OCI-LY1 (cell line): ENCODE results near the gene NR6A1.

Source experiments
- H2AFZ ChIP-seq: fragments of 200-600 bp; sonication (generic), shearing (Covaris generic); 2 replicates; pipeline ENCODE4 v1.6.0; 2014; ENCODE audit warnings: antibody characterized with exemption, mild to moderate bottlenecking, low read length
- H3F3A ChIP-seq: fragments of 200-600 bp; sonication (generic), shearing (Covaris generic); 2 replicates; pipeline ENCODE4 v1.6.0; 2014; ENCODE audit warnings: mild to moderate bottlenecking, antibody characterized with exemption, low read length, moderate library complexity; ENCODE audit not compliant: insufficient read depth
- H3K27ac ChIP-seq: fragments of 200-600 bp; sonication (generic); 2 replicates; pipeline ENCODE4 v1.5.1; 2014; ENCODE audit warnings: low read length, mixed run types, mild to moderate bottlenecking, low read depth; ENCODE audit not compliant: poor library complexity, severe bottlenecking
- H3K27me3 ChIP-seq: fragments of 200-600 bp; sonication (generic); 2 replicates; pipeline ENCODE4 v1.6.0; 2014; ENCODE audit warnings: antibody characterized with exemption, mild to moderate bottlenecking, low read length, moderate library complexity; ENCODE audit not compliant: insufficient read depth
- H3K36me3 ChIP-seq: fragments of 200-600 bp; sonication (generic); 2 replicates; pipeline ENCODE4 v1.6.1; 2014; ENCODE audit warnings: mild to moderate bottlenecking, antibody characterized with exemption, low read length, moderate library complexity, mixed read lengths; ENCODE audit not compliant: insufficient read depth
- H3K4me1 ChIP-seq: fragments of 200-600 bp; sonication (generic); 2 replicates; pipeline ENCODE4 v1.5.1; 2014; ENCODE audit warnings: mild to moderate bottlenecking, low read length, moderate library complexity; ENCODE audit not compliant: insufficient read depth, severe bottlenecking
- H3K4me2 ChIP-seq: fragments of 200-600 bp; sonication (generic), shearing (Covaris generic); 2 replicates; pipeline ENCODE4 v1.6.1; 2014; ENCODE audit warnings: low read length
- H3K4me3 ChIP-seq: fragments of 200-600 bp; sonication (generic); 2 replicates; pipeline ENCODE4 v1.5.1; 2014; ENCODE audit warnings: low read length, low read depth, mild to moderate bottlenecking, mixed read lengths; ENCODE audit not compliant: poor library complexity, severe bottlenecking
- H3K79me2 ChIP-seq: fragments of 200-600 bp; shearing (Covaris generic); 2 replicates; pipeline ENCODE4 v1.6.1; 2016; ENCODE audit warnings: mixed run types, low read length, mixed read lengths; ENCODE audit not compliant: insufficient read depth
- H3K9ac ChIP-seq: fragments of 200-600 bp; sonication (generic), shearing (Covaris generic); 2 replicates; pipeline ENCODE4 v1.6.1; 2014; ENCODE audit warnings: mild to moderate bottlenecking, low read length, mixed read lengths
- H3K9me2 ChIP-seq: fragments of 200-600 bp; sonication (generic), shearing (Covaris generic); 2 replicates; pipeline ENCODE4 v1.6.1; 2014; ENCODE audit warnings: low read depth, mild to moderate bottlenecking, low read length, mixed read lengths
- H3K9me3 ChIP-seq: fragments of 200-600 bp; shearing (Covaris generic); 2 replicates; pipeline ENCODE4 v1.6.1; 2014; ENCODE audit warnings: low read length, mixed read lengths
- H4K20me1 ChIP-seq: fragments of 200-600 bp; sonication (generic), shearing (Covaris generic); 2 replicates; pipeline ENCODE4 v1.6.0; 2016; ENCODE audit warnings: mild to moderate bottlenecking, low read length; ENCODE audit not compliant: insufficient read depth
- EZH2 ChIP-seq: fragments of 200-600 bp; sonication (generic), shearing (Covaris generic); IDR thresholded peaks from 2 replicates; pipeline ENCODE4 v1.8.0; 2017; ENCODE audit warnings: borderline replicate concordance, mixed run types, mild to moderate bottlenecking, antibody characterized with exemption, low read length, moderate library complexity, mixed read lengths
- TF ChIP-seq, protein P1 (sequence below): fragments of 200-600 bp; sonication (generic), shearing (Covaris generic); IDR thresholded peaks from 2 replicates; pipeline ENCODE4 v1.5.1; 2017; ENCODE audit warnings: mild to moderate bottlenecking, antibody characterized with exemption, low read length, moderate library complexity, mixed read lengths

The NR6A1 gene

GRCh38 chr9:124530246-124530645 is 240.9 kb downstream of the NR6A1 start:
- Histone ChIP-seq H3K9me3 (no peaks in the 10 kb centered on the region), H3K36me3 (no peaks in the 10 kb centered on the region), H2AFZ (no peak overlapping the region), H3K79me2 (no peaks in the 10 kb centered on the region), H3K4me3 (no peak overlapping the region), H3K4me2 (no peak overlapping the region), H3K27ac (no peak overlapping the region), H3F3A (no peaks in the 10 kb centered on the region), H3K4me1 (no peaks in the 10 kb centered on the region), H4K20me1 (no peaks in the 10 kb centered on the region), H3K27me3 (no peaks in the 10 kb centered on the region), H3K9ac (no peak overlapping the region), H3K9me2 (no peaks in the 10 kb centered on the region)
- TF ChIP-seq, protein P1, sequence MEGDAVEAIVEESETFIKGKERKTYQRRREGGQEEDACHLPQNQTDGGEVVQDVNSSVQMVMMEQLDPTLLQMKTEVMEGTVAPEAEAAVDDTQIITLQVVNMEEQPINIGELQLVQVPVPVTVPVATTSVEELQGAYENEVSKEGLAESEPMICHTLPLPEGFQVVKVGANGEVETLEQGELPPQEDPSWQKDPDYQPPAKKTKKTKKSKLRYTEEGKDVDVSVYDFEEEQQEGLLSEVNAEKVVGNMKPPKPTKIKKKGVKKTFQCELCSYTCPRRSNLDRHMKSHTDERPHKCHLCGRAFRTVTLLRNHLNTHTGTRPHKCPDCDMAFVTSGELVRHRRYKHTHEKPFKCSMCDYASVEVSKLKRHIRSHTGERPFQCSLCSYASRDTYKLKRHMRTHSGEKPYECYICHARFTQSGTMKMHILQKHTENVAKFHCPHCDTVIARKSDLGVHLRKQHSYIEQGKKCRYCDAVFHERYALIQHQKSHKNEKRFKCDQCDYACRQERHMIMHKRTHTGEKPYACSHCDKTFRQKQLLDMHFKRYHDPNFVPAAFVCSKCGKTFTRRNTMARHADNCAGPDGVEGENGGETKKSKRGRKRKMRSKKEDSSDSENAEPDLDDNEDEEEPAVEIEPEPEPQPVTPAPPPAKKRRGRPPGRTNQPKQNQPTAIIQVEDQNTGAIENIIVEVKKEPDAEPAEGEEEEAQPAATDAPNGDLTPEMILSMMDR = no peak
- TF ChIP-seq EZH2 = no peak

DNA sequence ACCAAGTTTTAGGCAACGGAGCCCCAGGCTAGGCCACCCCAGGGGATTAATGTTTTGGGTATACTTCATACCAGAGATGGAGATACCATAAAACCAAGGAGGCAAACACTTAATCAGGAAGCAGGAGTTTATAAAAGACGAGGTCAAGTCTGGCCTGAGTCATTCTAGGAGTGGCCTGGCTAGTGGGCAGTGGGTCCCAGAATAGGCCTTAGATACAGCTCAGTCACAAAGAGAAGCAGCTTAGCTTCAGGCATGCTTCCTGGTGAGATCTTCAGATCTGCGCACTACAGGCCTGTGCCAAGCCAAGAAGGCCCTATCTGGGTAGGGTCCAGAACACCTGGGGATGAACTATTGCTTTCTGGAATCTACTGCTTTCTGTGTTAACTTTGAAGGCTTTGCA is 243.3 kb downstream of the NR6A1 start:
- no peaks in the 10 kb centered on the region for H3K9me2 ChIP-seq
- no peaks in the 10 kb centered on the region for H3F3A ChIP-seq
- no peaks in the 10 kb centered on the region for H3K4me1 ChIP-seq
- no peak overlapping the region for H3K4me2 ChIP-seq
- TF ChIP-seq, protein P1 = no peak
- no peak for TF ChIP-seq EZH2
- no peaks in the 10 kb centered on the region for H3K27me3 ChIP-seq
- no peak overlapping the region for H3K9ac ChIP-seq
- H3K36me3 ChIP-seq = no peaks in the 10 kb centered on the region
- no peaks in the 10 kb centered on the region for H4K20me1 ChIP-seq
- no peak overlapping the region for H3K4me3 ChIP-seq
- no peaks in the 10 kb centered on the region for H3K79me2 ChIP-seq
- no peak overlapping the region for H3K27ac ChIP-seq
- H3K9me3 ChIP-seq = no peaks in the 10 kb centered on the region
- H2AFZ ChIP-seq = no peak overlapping the region

- Histone ChIP-seq H3F3A (no peaks in the 10 kb centered on the region), H3K27ac (no peak overlapping the region), H3K9me2 (no peaks in the 10 kb centered on the region), H3K4me1 (no peaks in the 10 kb centered on the region), H3K79me2 (no peaks in the 10 kb centered on the region), H4K20me1 (no peaks in the 10 kb centered on the region), H3K4me2 (no peak overlapping the region), H2AFZ (no peak overlapping the region), H3K9me3 (no peaks in the 10 kb centered on the region), H3K27me3 (no peaks in the 10 kb centered on the region), H3K36me3 (no peaks in the 10 kb centered on the region; the same call in 1 of the 2 replicates), H3K4me3 (no peak overlapping the region), H3K9ac (no peak overlapping the region)
- TF ChIP-seq EZH2 = no peak
- TF ChIP-seq, protein P1 = no peak
Measured at GRCh38 chr9:124526174-124526573, 244.9 kb downstream of the NR6A1 start.
